ENCODE measurements around the gene HSD11B2.

Gene HSD11B2

GRCh38 chr16:67438098-67438791, 7.3 kb downstream of the HSD11B2 start:
- TF ChIP-seq ZFX (IDR thresholded peaks at IDR 0.05; ENCODE audit: borderline replicate concordance) (no peak), CTCF (IDR thresholded peaks at IDR 0.05) (no peak)
- no peak overlapping the region for H3K27ac ChIP-seq

GRCh38 chr16:67438824-67439393, 8.0 kb downstream of the HSD11B2 start:
- H3K27ac ChIP-seq: no peak overlapping the region

GRCh38 chr16:67441271-67441753, 10.4 kb downstream of the HSD11B2 start:
- no peak overlapping the region for H3K27ac ChIP-seq
- no peak for TF ChIP-seq CTCF (IDR thresholded peaks at IDR 0.05)
- TF ChIP-seq ZFX (IDR thresholded peaks at IDR 0.05; ENCODE audit: borderline replicate concordance): no peak

More at GRCh38 chr16:67438824-67439393, 8.0 kb downstream of the HSD11B2 start:
- no peak for TF ChIP-seq ZFX (IDR thresholded peaks at IDR 0.05; ENCODE audit: borderline replicate concordance)
- TF ChIP-seq CTCF (IDR thresholded peaks at IDR 0.05): no peak

GRCh38 chr16:67441907-67442306, 11.0 kb downstream of the HSD11B2 start:
- TF ChIP-seq CTCF (IDR thresholded peaks at IDR 0.05) (no peak), ZFX (IDR thresholded peaks at IDR 0.05; ENCODE audit: borderline replicate concordance) (no peak)
- no peak overlapping the region; the same call in 1 of the 2 replicates for H3K27ac ChIP-seq

GRCh38 chr16:67442581-67443255, 11.8 kb downstream of the HSD11B2 start:
- TF ChIP-seq CTCF (IDR thresholded peaks at IDR 0.05): no peak
- TF ChIP-seq ZFX (IDR thresholded peaks at IDR 0.05; ENCODE audit: borderline replicate concordance): no peak
- H3K27ac ChIP-seq: no peak overlapping the region

- H3K27ac ChIP-seq: no peak overlapping the region
- TF ChIP-seq ZFX (IDR thresholded peaks at IDR 0.05; ENCODE audit: borderline replicate concordance): no peak
- TF ChIP-seq CTCF (IDR thresholded peaks at IDR 0.05): no peak
Measured at GRCh38 chr16:67443265-67443664, 12.3 kb downstream of the HSD11B2 start.

All from 22Rv1 (cell line).